GM21723 (cell line): ENCODE data around the gene ANKFY1.

Experiments
- ATAC-seq: cut with Tn5 transposase; IDR thresholded peaks from one replicate; pipeline ENCODE4 v1.9.1; 2021; ENCODE audit warnings: mild to moderate bottlenecking, moderate library complexity; ENCODE audit not compliant: unreplicated experiment

ANKFY1 gene, protein sequence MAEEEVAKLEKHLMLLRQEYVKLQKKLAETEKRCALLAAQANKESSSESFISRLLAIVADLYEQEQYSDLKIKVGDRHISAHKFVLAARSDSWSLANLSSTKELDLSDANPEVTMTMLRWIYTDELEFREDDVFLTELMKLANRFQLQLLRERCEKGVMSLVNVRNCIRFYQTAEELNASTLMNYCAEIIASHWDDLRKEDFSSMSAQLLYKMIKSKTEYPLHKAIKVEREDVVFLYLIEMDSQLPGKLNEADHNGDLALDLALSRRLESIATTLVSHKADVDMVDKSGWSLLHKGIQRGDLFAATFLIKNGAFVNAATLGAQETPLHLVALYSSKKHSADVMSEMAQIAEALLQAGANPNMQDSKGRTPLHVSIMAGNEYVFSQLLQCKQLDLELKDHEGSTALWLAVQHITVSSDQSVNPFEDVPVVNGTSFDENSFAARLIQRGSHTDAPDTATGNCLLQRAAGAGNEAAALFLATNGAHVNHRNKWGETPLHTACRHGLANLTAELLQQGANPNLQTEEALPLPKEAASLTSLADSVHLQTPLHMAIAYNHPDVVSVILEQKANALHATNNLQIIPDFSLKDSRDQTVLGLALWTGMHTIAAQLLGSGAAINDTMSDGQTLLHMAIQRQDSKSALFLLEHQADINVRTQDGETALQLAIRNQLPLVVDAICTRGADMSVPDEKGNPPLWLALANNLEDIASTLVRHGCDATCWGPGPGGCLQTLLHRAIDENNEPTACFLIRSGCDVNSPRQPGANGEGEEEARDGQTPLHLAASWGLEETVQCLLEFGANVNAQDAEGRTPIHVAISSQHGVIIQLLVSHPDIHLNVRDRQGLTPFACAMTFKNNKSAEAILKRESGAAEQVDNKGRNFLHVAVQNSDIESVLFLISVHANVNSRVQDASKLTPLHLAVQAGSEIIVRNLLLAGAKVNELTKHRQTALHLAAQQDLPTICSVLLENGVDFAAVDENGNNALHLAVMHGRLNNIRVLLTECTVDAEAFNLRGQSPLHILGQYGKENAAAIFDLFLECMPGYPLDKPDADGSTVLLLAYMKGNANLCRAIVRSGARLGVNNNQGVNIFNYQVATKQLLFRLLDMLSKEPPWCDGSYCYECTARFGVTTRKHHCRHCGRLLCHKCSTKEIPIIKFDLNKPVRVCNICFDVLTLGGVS

DNA sequence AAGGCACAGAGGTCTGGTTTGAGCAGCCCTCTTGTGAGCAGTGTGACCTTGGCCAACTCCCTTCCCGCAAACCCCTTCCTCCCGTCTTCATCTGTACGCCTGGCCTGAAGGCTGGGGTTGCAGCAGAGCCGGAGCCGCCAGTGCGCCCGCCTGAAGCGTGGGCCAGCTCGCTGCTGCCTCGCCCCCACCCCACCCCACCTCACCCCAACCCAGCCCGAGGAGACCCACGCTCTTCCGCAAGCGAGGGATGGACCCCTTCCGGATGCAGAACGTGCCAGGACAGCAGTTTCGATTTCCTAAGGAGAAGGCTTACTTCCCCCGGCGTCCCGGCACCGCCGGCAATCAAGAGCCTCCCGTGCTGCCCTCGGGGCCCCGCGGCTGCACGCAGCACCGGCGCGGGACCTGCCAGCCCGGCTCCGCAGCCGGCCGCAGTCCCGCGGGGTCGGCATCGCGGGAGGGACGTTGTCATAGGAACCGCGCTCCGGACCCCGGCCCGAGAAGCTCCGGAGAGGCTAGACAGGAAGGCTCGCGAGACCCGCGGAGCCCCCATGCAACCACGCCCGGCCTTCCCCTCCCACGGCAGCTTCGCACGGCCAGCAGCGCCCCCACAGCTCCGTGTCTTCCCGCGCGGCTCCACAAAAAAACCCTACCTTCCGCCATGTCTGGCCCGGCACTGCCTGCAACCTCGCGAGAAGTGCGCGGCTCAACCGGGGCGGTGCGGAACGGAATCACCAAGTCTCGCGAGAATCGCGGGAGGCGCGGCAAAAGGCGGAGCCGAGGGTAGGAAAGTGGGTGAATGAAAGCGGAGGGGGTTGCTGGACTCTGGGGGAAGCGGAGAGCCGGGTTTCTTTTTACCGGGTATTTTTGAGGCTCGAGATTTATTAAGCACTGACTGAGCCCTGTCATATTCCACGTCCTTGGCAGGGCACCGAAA lies at the start of gene ANKFY1:
Gene ANKFY1 (minus strand): TSS at position 698 of the 934 bp plus-strand sequence. CDS start 38 bp downstream, at position 660.
- ATAC-seq = peak; percentile 90

DNA sequence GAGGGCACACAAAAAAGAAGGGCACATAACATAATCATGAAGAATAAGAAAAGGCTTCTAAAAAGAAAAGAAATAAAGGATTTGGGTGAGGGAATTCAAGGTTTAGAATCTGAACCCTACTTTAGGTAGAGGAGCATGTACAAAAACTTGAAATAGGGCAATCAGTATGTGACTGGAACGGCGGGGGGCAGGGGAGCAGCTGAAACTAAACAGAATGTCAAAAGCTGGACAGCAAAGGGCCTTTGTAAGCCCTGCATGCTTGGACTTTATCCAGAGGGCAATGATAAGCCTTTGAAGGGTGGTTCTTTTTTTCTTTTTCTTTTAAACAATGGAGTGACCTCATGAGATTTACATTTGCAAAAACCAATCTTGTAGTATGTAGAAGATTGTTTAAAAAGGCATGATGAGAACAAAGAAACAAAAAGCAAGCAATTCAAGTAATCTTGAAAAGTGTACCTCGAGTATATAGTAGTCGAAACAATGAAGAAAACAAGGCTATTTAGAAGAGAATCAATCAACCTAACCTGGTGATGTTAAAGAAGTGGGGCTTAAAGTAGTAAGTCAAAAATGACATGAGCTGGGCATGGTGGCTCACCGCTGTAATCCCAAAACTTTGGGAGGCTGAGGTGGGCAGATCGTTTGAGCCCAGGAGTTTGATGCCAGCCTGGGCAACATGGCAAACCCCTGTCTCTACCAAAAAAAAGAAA lies 46.7 kb upstream of the ANKFY1 start:
- ATAC-seq = no peak

DNA sequence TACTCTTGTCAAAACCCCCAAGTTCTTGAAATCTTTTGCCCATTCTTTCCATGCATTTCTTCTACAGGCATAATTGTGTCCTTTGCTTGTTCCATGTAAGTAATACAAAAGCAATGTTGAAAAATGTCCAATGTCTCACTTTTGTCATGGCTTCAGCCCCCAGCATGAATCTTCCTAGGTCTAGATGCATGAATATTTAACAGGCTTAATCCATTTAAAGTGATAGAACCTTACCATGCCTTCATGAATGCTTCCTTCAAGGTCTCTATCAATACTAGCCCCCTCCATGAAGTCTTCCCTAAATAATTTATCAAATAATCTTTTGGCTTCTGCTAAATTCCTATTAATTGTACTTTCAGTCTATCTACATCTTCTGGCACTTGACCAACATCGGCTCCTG lies 46.1 kb upstream of the ANKFY1 start:
- ATAC-seq = no peak

DNA sequence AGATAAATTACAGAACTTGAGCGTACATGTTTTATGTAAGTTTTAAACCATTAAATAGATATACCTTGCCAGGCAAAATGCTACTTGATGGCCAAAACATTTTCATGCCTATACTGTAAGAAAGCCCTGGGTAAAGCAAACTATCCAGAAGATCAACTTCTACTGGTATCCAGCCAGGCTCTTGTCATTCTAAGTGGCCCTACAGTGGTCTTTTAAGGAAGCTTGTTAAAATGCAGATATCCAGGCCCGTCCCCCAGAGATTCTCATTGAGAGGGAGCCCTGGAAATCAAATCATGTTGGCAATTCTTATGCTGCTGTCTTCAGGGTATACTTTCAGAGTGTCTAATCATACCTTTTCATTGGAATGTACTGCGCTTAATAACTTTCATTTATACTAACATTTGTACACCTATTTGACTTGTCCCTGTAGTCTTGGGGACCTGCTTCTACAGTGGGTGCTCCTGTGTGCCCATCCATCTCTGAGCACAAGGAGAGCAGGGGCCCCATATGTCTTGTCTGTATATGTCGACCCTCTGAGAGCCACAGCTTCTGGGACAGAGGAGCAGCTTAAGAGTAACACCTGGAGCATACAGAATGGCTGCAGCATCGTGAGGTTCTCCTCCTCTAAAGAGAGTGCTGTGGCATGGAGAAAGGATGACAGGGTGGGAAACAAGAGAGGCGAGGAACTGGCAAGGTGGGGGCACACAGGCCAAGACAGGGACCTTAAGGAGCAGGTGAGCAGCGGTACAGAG lies 43.6 kb upstream of the ANKFY1 start:
- no peak for ATAC-seq

DNA sequence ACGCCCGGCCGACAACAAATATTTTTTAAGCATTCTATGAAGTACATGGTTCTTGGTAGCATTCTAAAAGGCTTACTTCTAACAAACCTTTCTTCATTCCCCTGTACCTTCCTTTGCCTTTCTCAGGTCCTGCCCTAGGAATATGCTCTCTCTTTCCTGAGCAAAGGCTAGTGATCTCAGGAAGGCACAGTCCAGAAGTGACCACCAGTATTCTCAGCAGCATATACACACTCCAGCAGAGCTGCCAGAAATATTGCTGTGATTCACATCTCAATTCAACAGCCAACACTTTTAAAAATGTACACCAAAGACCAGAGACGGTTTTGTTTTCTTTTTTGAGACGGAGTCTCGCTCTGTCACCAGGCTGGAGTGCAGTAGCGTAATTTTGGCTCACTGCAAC lies 41.4 kb upstream of the ANKFY1 start:
- no peak for ATAC-seq

DNA sequence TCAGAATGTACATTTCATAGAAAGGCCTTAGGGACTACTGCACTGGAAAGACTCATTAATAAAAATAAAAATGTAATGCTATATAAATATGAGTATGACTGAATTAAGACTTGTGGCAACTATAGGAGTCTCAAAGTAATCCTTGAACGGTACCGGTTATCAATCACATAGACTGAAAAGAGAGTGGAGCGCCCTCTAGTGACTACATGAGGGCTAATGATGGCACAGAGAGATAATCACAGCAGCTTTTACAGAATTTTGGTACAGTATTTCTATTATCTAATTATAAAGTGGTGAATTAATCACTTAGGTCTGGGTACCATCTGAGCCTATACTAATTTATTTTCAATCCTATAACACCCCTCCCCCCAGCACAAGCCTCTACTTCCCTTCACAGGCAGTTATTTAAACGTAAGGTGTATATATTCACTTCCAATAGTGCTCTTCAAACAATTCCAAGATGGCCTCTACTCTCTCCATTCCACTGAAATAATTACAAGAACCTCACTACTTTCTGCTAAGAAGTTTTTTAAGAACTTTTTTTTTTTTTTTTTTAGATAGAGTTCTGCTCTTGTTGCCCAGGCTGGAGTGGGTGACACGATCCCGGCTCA lies 40.7 kb upstream of the ANKFY1 start:
- no peak for ATAC-seq

DNA sequence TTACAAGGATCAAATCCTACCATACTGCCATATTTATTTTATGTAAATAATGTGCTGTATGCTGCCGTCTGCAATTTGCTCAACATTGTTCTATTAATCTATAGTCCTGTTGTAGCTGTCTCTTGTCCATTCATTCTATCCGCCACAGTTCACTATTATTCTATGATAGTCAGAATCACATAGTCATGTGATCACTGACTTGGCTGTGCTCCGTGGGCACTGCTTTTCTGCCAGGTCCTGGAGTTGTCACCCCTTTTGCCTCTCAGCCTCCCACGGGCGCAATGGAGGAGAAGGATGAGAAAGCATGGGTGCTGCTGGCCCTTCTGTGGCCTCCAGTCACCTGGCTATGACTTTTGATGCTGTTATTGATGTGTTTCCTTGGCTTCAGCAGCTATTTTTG lies 37.3 kb upstream of the ANKFY1 start:
- ATAC-seq = no peak

DNA sequence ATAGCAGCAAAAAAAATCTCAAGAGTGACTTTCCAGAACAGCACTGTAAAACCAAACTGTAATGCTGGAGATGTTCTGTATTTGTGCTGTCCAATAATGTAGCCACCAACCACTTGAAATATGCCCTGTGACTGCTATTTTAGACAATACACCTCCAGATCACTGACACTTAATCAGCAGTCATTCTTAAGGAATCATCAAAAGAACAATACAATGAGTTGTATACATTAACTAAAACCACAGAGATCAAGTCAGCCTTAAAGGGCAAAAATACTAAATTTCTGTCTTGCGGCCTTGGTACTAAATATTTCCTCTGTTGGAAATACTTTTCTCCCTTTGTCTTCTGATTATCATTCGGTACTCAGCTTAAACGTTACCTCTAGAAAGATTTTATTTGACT lies 33.6 kb upstream of the ANKFY1 start:
- no peak for ATAC-seq

DNA sequence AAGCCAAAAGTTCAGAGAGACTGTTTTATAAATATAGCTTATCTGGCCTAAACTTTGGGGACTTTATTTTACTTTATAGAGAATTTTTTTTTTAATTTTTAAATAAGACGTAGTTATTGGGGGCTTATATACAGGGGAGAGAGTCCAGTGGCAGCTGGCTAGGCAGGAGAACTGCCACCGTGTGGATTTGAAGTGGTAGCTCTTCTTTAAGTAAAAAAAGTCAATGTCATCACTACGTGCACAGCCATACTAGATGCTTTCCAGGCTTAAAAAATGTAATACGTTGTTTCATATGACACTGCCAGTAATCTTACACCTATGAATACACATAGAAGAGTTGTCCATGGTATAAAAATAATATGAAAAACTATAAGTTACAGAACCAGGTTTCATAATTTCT lies 31.9 kb upstream of the ANKFY1 start:
- ATAC-seq = no peak

DNA sequence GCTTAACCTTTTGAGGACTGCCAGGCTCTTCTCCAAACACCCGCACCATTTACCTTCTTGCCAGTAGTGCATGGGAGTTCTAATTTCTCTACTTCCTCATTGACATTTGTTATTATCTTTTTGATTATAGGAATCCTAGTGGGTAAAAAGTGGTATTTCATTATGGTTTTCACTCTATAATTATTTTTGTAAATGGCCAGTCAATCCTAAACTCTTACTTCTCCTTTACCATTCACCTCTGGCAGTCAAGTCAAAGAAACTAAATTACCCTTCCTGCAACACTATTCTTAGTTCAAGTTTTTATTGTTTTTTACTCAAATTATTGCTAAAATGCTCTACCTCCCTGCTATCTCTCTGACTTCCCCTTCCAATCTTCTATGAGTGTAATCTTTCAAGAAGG lies 29.8 kb upstream of the ANKFY1 start:
- ATAC-seq = no peak

DNA sequence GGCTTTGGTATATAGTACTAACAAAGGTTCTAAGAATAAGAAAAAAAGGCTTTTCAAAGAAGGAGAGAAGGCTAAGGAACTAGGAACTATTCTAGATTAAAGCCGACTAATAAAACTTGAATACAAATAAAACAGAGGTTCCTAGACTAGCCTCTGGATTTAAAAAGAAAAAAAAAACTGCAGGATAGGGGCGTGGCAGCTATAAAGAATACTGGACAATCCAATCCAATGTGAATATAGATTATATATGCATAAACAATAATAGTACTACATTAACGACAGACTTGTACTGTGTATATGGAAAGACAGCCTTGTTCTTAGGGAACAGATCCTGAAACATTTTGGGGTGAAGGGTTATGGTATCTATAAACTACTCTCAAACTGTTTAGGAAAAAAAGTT lies 23.9 kb upstream of the ANKFY1 start:
- ATAC-seq = no peak

DNA sequence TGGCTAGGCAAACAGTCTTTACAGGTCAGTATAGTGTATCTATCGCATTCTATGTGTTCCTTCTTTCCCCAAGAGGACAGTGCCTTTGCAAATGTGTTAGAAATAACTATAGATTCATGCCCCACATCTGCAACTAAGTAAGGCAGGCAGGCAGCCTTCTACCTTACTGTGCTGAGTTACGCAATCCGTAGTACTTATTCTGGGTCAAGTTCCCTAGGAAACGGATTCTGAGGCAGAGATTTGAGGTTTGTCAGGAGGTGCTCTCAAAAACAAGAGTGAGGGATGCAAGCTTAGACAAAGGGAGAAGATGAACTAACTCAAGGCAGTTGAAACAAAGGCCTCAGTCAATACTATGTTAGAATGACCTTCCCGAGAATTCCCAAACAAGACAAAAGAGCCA lies 12.7 kb upstream of the ANKFY1 start:
- no peak for ATAC-seq

DNA sequence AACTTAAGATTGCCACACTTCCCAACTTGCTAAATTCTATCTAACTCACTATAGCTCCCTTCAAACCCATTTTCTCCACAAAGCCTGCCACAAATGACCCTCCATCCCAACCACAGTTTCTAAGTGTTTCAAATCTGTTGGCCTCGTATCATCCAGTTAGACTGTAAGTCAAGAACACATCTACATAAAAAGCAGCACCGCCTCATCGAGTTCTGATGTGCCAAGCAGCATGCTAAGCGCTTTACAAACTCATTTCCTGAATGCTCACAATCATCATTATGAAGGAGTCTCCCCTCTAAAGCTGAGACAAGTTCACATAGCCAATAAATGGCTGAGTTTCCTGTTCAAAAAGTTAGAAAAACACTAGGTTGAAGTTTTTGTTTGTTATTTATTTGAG lies 9.2 kb upstream of the ANKFY1 start:
- no peak for ATAC-seq

DNA sequence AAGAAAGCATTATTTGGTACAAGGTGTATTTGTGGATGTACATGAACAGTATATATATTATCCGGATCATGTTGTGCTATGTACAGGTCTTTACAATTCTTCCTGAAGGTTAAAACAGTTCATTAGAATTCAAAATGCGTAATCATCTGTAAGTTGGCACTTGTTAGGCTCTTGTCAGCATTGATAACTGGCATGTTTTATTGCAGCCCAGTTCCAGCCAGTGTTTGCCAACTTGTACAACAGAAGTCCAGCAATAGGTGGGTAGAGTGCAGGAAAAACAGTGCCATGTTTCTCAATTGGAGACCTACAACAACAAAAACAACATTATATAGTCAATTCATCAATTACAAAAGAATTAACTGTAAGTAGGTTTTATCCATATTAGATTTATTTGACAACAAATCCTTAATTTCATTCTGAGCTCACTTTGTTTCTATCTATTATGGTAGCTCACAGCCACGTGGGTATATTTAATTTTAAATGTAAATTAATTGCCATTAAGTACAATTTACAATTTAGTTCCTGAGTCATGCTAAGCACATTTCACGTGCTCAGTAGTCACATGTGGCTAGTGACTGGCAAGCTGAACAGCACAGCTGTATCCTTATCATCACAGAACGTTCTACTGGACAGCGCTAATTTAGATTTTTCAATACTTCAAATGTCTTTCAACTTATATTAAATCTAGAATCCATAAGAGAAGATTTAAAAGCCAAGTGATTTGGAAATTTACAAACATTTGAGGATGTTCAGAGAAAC lies 8.6 kb upstream of the ANKFY1 start:
- ATAC-seq = no peak

DNA sequence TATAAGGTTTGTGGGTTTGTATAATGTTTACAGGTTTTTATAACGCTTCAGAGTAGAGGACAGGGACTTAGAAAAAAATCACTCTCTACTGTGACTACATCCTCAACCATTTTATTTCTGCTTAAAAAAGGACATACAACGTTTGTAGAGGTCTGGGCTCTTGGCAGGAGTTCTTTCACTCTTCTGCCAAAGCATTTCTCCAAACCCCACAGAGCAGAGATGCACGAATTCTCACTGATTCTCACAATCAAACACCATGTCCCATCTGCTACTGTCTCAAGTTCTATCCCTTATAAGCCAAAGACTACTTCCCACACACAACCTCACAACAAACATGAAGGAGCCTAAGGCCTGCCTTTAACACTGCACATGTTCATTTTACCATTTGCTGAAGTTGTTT lies 7.0 kb upstream of the ANKFY1 start:
- ATAC-seq = no peak

DNA sequence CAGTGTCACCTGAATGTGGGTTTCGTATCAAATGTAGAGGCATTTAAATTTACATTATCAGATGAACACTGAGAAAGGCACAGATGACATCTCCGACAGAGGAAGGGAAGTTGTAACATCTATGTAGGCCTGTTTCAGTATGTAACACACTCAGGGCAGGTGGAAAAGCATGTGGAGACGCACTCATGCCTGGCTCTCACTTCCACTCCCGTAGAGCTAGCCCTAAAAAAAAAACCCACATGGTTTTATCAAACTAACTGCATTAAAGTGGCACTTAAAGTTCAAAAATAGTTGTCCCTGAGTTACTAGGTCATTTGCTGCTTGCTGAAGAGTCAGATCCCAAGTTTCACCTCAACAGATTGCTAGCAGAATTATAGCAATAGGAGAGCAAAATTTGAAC lies 6.1 kb upstream of the ANKFY1 start:
- no peak for ATAC-seq

DNA sequence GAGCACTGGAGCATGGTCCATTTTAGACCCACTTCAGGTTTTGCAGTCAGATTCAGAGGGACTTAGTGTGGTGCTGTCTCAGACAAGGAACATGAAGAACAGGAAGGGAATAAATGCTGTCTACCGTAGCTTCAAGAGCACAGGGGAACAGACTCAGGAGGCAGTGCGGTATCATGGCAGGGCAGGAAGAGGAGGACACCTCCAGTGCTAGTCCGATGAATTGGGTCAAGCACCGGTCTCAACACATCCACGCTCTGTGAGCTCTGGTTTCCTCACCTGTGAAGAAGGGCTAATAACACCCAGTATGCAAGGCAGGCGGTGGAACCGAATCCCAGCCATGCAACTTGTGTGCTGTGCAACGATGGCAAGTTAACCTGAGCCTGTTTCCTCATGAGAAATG lies 3.6 kb upstream of the ANKFY1 start:
- no peak for ATAC-seq

DNA sequence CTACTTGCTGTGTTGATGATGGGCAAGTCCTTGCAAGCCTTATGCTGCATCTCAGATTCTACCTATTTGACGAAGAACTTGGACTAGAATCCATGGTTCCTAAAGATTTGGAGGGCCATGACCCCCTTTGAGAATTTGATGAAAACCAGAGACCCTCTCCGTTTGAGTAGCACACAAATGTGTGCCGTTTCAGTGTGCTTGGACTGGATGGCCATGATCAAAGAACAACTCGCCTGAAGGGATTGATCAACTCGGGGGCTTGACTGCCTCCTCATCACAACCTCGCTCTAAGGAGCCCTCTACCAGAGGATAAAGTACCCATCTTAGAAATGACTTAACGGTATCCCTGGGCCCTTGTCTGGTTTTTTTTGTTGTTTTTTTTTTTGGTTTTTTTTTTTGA lies 2.8 kb upstream of the ANKFY1 start:
- no peak for ATAC-seq
